Activated naive CD4-positive, alpha-beta T cell treated with anti-CD3 and anti-CD28 coated beads, Interleukin-2, amount 10 ng/mL, durations not matched to agents 7 days and 5 days (primary cell): ENCODE measurements around the gene PCDHGA1.

Source experiments
- CTCF ChIA-PET: fragments of 350-600 bp; sonication (Branson Sonifier 250); formaldehyde crosslinking; loops from one replicate; lab custom pipeline; 2021; ENCODE audit warnings: antibody characterized with exemption; lab: Charles Lee
- DNase-seq: peaks from one replicate; pipeline ENCODE4 v3.0.0-alpha.2; 2020
- H3K27ac Mint-ChIP-seq: one replicate; pipeline ENCODE4 v1.8.0; 2021; ENCODE audit warnings: mild to moderate bottlenecking, moderate library complexity, mixed read lengths
- H3K27me3 Mint-ChIP-seq: one replicate; pipeline ENCODE4 v1.8.0; 2021; ENCODE audit warnings: mild to moderate bottlenecking, mixed read lengths
- H3K36me3 Mint-ChIP-seq: one replicate; pipeline ENCODE4 v1.8.0; 2021; ENCODE audit warnings: mixed read lengths
- H3K4me1 Mint-ChIP-seq: one replicate; pipeline ENCODE4 v1.8.0; 2021; ENCODE audit warnings: mixed read lengths
- H3K4me3 Mint-ChIP-seq: one replicate; pipeline ENCODE4 v1.8.0; 2021; ENCODE audit warnings: mild to moderate bottlenecking, moderate library complexity, mixed read lengths
- H3K9me3 Mint-ChIP-seq: one replicate; pipeline ENCODE4 v1.8.0; 2021; ENCODE audit warnings: mixed read lengths

The PCDHGA1 gene

GRCh38 chr5:141511771-141512325 lies 181.5 kb downstream of the PCDHGA1 start:
- CTCF ChIA-PET = interaction anchor here (0.7 to 6.3 kb wide), 19 partner anchors 10 to 187 kb away, joined by 3 to 43 read pairs (median 6); partner anchors contain the start of genes PCDHGA10, PCDHGA11, PCDHGA12 and PCDHGB2
- Mint-ChIP-seq H3K36me3 (peaks cover 31% of the 10 kb centered on the region), H3K4me1 (peaks cover 27% of the 10 kb centered on the region), H3K9me3 (no peaks in the 10 kb centered on the region), H3K27me3 (peaks cover 13% of the 10 kb centered on the region), H3K4me3 (no peak overlapping the region), H3K27ac (no peak overlapping the region)
- no peak for DNase-seq

GRCh38 chr5:141512390-141512910 lies 182.1 kb downstream of the PCDHGA1 start:
- no peaks in the 10 kb centered on the region for H3K9me3 Mint-ChIP-seq
- H3K36me3 Mint-ChIP-seq = peaks cover 37% of the 10 kb centered on the region
- CTCF ChIA-PET = interaction anchor here (0.6 to 6.3 kb wide), 35 partner anchors 8 to 188 kb away, joined by 3 to 43 read pairs (median 4); partner anchors contain the start of genes PCDHGA10, PCDHGA11, PCDHGA12 and PCDHGB2
- peaks cover 9% of the 10 kb centered on the region for H3K27me3 Mint-ChIP-seq
- H3K27ac Mint-ChIP-seq = peak overlapping the region; percentile 33
- DNase-seq = peak; percentile 89
- peaks cover 27% of the 10 kb centered on the region for H3K4me1 Mint-ChIP-seq
- peak overlapping the region; percentile 71 for H3K4me3 Mint-ChIP-seq

- CTCF ChIA-PET = interaction anchor here (0.6 to 6.3 kb wide), 32 partner anchors 9 to 173 kb away, joined by 3 to 43 read pairs (median 5); partner anchors contain the start of genes PCDHGA10, PCDHGA11, PCDHGA12 and PCDHGB2
- peak; percentile 29 for DNase-seq
- Mint-ChIP-seq H3K9me3 (no peaks in the 10 kb centered on the region), H3K36me3 (peaks cover 41% of the 10 kb centered on the region), H3K27me3 (peaks cover 6% of the 10 kb centered on the region), H3K4me1 (peaks cover 27% of the 10 kb centered on the region), H3K4me3 (peak overlapping the region; percentile 71), H3K27ac (peak overlapping the region; percentile 33)
Measured at GRCh38 chr5:141512911-141513626, 182.8 kb downstream of the PCDHGA1 start.

GRCh38 chr5:141513627-141514329 lies 183.5 kb downstream of the PCDHGA1 start:
- CTCF ChIA-PET = interaction anchor here (0.6 to 6.3 kb wide), 17 partner anchors 9 to 174 kb away, joined by 3 to 43 read pairs (median 6); partner anchors contain the start of genes PCDHGA10, PCDHGA12, PCDHGA6 and PCDHGB3
- Mint-ChIP-seq H3K27me3 (peaks cover 5% of the 10 kb centered on the region), H3K4me1 (peaks cover 27% of the 10 kb centered on the region), H3K9me3 (no peaks in the 10 kb centered on the region), H3K36me3 (peaks cover 47% of the 10 kb centered on the region), H3K4me3 (peak overlapping the region; percentile 71), H3K27ac (peak overlapping the region; percentile 85)
- peak; percentile 43 for DNase-seq

- Mint-ChIP-seq H3K9me3 (no peaks in the 10 kb centered on the region), H3K4me1 (peaks cover 27% of the 10 kb centered on the region), H3K36me3 (peaks cover 55% of the 10 kb centered on the region), H3K27ac (peak overlapping the region; percentile 52), H3K27me3 (no peaks in the 10 kb centered on the region), H3K4me3 (no peak overlapping the region)
- DNase-seq = no peak
- CTCF ChIA-PET = interaction anchor here (0.6 to 6.3 kb wide), 17 partner anchors 9 to 140 kb away, joined by 3 to 43 read pairs (median 6); partner anchors contain the start of genes PCDHGA10, PCDHGA12 and PCDHGA6
Measured at GRCh38 chr5:141514330-141515133, 184.2 kb downstream of the PCDHGA1 start.

- H3K4me3 Mint-ChIP-seq = no peak overlapping the region
- DNase-seq = no peak
Measured at GRCh38 chr5:141515141-141515540, 184.8 kb downstream of the PCDHGA1 start.

GRCh38 chr5:141515946-141516671 lies 185.8 kb downstream of the PCDHGA1 start:
- Mint-ChIP-seq H3K4me3 (no peak overlapping the region), H3K27me3 (no peaks in the 10 kb centered on the region), H3K9me3 (no peaks in the 10 kb centered on the region), H3K4me1 (peaks cover 28% of the 10 kb centered on the region), H3K36me3 (peaks cover 68% of the 10 kb centered on the region), H3K27ac (peak overlapping the region; percentile 19)
- CTCF ChIA-PET = interaction anchor here (1.0 to 2.1 kb wide), 5 partner anchors 8 to 103 kb away, joined by 3 to 7 read pairs (median 4); partner anchors contain the start of gene PCDHGA10
- DNase-seq = no peak

More at GRCh38 chr5:141515141-141515540, 184.8 kb downstream of the PCDHGA1 start:
- Mint-ChIP-seq H3K27ac (peak overlapping the region; percentile 13), H3K36me3 (peaks cover 60% of the 10 kb centered on the region), H3K9me3 (no peaks in the 10 kb centered on the region), H3K27me3 (no peaks in the 10 kb centered on the region), H3K4me1 (peaks cover 27% of the 10 kb centered on the region)
- CTCF ChIA-PET = interaction anchor here (0.9 to 2.1 kb wide), 8 partner anchors 8 to 102 kb away, joined by 3 to 8 read pairs (median 4); partner anchors contain the start of genes PCDHGA10 and PCDHGA12

GRCh38 chr5:141516672-141517025 lies 186.3 kb downstream of the PCDHGA1 start:
- CTCF ChIA-PET = no interaction called here
- Mint-ChIP-seq H3K27me3 (no peaks in the 10 kb centered on the region), H3K27ac (no peak overlapping the region), H3K4me1 (peaks cover 31% of the 10 kb centered on the region), H3K36me3 (peaks cover 72% of the 10 kb centered on the region), H3K9me3 (no peaks in the 10 kb centered on the region), H3K4me3 (no peak overlapping the region)
- no peak for DNase-seq

- CTCF ChIA-PET = interaction anchor here (1.5 kb wide), 1 partner anchor 104 kb away, joined by 5 read pairs; the partner anchor contains the start of gene PCDHGA10
- H3K36me3 Mint-ChIP-seq = peaks cover 78% of the 10 kb centered on the region
- H3K9me3 Mint-ChIP-seq = no peaks in the 10 kb centered on the region
- H3K4me3 Mint-ChIP-seq = no peak overlapping the region
- H3K27me3 Mint-ChIP-seq = no peaks in the 10 kb centered on the region
- peaks cover 32% of the 10 kb centered on the region for H3K4me1 Mint-ChIP-seq
- H3K27ac Mint-ChIP-seq = no peak overlapping the region
- no peak for DNase-seq
Measured at GRCh38 chr5:141517312-141517711, 187.0 kb downstream of the PCDHGA1 start.

- Mint-ChIP-seq H3K36me3 (peaks cover 80% of the 10 kb centered on the region), H3K27me3 (no peaks in the 10 kb centered on the region), H3K4me1 (peaks cover 28% of the 10 kb centered on the region), H3K4me3 (no peak overlapping the region), H3K9me3 (no peaks in the 10 kb centered on the region), H3K27ac (peak overlapping the region; percentile 68)
- CTCF ChIA-PET = interaction anchor here (1.5 kb wide), 1 partner anchor 105 kb away, joined by 5 read pairs; the partner anchor contains the start of gene PCDHGA10
- DNase-seq = no peak
Measured at GRCh38 chr5:141517880-141518617, 187.7 kb downstream of the PCDHGA1 start.

- Mint-ChIP-seq H3K27ac (no peak overlapping the region), H3K4me3 (no peak overlapping the region), H3K27me3 (no peaks in the 10 kb centered on the region), H3K36me3 (peaks cover 81% of the 10 kb centered on the region), H3K4me1 (peaks cover 23% of the 10 kb centered on the region), H3K9me3 (no peaks in the 10 kb centered on the region)
- no peak for DNase-seq
- CTCF ChIA-PET = interaction anchor here (1.5 kb wide), 1 partner anchor 105 kb away, joined by 5 read pairs; the partner anchor contains the start of gene PCDHGA10
Measured at GRCh38 chr5:141518618-141519015, 188.3 kb downstream of the PCDHGA1 start.
